ENCODE data around the gene CYP17A1.
A peak's percentile ranks its signal among the peaks of the same experiment; 100 is the strongest.
"Not testable (repeated sequence)": the region's sequence is repeated elsewhere in the genome, so short reads cannot be mapped to it uniquely, and the experiment has no call there.

The CYP17A1 gene

DNA sequence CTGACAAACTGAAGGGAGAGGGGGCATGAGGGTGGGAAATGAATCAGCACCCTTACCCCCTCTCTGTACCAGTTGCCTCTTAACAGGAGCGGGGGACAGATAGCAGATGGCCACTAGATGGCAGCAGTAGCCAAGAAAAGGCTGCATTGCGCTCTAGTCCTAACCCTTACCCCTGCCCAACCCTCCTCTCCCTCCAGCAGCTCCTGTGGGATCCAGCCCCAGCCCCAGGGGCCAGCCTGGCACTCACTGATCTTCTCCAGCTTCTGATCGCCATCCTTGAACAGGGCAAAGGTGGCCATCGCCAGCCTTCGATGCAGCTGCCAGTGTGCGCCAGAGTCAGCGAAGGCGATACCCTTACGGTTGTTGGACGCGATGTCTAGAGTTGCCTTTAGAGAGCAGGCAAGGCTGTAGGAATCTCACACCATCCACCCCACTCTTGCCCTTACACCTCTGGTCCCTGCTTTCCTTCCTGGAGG is 2.2 kb downstream of the CYP17A1 start:
- DNase-seq (ENCODE audit: low read depth), result peak; percentile 64

DNA sequence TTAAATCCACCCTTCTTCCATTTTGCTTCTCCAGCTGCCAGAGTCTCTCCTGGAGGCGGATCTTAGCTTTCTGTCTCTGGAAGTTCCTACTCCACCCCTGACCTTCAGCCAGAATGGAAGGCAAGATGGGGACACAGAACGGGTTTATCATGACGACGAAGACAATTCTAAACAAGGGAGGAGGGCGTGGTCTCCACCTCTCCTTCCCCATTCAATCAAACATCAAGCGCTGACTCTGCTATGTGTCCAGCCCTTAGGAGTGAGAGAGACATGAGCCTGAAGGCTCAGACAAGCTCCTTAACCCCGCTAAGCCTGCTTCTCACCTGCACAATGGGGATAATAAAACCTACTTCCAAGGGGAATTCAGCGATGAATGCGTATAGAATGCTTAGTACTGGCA is 3.1 kb downstream of the CYP17A1 start:
- no peak for DNase-seq (ENCODE audit: low read depth)

DNA sequence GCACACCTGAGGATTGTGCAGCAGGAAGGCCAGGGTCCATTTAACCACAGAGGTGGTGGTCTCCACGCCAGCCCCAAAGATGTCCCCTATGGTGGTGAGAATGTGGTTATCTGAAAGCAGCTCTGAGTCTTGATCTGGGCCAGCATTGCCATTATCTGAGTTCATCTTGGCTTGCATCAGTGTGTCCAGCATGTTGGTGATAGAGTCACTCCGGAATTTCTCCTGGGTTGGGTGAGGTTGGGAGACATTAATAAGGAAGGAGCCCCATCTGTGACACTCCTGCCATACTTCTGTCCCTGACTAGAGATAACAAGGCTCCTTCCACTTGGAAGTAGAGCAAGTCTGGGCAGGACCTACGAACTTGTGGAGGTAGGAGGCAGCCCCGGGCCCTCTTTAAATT is 4.2 kb downstream of the CYP17A1 start:
- DNase-seq (ENCODE audit: low read depth), result no peak

DNA sequence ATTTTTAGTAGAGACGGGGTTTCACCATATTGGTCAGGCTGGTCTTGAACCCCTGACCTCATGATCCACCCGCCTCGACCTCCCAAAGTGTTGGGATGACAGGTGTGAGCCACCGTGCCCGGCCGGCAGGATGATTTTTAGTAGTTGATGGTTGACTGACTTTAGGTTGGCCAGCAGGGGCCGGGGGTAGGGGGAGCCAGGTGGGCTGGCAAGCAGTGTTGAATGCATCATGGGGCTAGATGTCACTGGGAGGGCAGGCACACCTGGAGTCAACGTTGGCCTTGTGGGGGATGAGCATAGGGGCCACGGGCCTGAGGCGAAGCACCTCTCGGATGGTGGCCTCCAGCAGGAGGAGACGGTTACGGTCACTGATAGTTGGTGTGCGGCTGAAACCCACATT is 5.0 kb downstream of the CYP17A1 start:
- no peak for DNase-seq (ENCODE audit: low read depth)

DNA sequence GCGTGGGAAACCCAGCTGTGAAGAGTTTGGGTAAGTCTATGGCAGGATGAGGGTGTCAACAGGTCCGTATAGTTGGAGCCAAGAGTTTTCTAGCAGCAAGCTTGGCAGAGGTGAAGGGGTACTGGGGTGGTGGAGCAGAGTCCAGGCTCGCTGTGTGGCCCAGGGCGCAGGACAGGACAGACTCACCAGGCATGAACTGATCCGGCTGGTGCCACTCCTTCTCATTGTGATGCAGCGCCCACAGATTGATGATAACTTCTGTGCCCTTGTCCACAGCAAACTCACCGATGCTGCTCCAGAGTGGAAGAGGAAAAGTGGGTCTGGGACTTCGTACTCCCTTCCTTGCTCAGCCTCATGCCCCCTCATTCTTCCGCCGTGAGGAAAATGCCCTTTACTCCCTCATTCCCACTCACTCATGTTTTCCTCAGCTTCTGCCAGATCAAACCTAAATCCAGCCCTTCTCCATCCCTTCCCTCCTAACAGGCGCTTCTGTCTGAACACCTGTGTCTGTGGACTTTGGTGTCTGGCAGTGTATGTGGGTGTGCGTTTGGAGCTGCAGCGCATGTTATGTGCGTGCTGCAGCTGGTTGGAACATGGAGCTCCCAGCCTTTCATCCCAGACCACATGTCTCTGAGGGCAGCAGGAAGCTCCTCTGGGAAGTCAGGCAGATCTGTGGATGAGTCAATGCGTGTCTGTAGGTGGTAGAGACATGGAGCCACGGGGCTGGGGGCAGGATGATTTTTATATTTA is 5.7 kb downstream of the CYP17A1 start:
- no peak for DNase-seq (ENCODE audit: low read depth)

DNA sequence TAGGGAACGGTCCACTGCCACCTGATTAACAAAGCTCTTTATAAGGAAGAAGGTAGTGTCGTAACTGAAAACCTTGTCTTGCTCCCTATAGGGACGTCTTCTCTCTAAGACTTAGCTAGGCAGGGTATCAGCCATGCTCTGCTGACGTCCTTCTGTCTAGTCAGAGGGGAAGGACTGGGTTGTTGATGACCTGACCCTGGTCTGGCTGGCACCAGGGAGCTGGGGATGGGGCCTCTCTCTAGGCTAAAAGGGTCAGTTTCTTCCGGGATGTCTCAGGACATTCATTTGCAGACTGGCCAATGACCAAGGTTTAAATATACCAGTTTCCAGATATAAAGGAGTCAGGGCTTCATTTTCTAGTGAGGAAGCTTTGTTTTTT is 9.6 kb downstream of the CYP17A1 start:
- DNase-seq (ENCODE audit: low read depth), result no peak

DNA sequence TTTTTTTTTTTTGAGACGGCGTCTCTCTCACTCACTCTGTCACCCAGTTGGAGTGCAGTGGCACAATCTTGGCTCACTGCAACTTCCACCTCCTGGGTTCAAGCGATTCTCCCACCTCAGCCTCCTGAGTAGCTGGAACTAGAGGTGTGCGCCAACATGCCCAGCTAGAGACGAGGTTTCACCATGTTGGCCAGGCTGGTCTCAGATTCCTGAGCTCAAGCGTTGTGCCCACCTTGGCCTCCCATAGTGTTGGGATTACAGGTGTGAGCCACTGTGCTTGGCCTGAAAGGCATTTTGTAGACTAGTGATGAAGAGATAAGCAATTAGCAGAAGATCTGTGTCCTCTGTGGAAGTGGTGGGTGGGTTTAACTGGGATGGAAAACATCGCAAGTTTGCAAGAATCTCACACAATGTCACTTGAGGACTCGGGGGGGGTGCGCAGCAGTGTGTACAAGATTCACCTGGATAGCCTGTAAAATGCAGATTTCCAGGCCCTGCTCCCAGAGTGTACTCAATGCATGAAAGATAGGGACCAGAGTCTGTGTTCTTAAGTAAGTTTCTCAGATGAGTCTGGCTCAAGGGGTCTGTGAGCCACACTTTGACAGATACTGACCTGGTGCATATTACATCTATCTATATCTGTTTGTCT is 10.9 kb downstream of the CYP17A1 start:
- DNase-seq (ENCODE audit: low read depth), result no peak

DNA sequence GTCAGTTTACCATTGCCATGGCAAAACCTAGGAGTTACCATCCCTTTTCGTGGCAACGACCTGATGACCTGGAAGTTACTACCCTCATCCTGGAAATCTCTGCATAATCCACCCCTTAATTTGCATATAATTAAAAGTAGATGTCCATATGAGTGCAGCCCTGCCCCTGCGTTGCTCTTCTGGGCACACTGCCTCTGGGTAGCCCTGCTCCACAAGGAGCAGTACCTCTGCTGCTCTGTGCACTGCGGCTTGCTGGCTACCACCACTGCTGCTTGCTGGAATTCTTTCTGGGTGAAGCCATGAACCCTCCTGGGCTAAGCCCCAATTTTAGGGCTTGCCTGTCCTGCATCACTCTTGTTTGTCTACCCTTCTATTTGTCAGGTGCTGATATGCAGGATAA is 12.5 kb downstream of the CYP17A1 start:
- no peak for DNase-seq (ENCODE audit: low read depth)

DNA sequence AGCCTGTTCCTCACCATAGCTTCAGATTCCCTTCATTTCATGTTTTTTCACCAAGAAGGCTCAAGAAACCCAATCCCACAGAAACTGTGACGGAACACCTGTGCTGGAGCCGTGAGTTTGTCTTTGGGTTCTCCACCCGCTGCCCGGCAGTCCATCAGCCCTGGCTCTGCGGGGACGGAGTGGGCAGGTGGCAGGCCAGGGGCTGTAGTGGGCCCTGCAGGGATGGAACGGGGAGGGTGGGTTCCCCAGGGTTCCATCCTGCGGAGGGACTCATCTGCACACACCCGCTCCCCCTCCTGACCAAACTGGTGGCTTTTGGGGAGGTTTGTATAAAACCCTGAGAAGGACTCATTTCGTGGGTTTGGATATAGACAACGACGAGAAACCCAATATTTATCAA is 15.0 kb downstream of the CYP17A1 start:
- DNase-seq (ENCODE audit: low read depth), result no peak

DNA sequence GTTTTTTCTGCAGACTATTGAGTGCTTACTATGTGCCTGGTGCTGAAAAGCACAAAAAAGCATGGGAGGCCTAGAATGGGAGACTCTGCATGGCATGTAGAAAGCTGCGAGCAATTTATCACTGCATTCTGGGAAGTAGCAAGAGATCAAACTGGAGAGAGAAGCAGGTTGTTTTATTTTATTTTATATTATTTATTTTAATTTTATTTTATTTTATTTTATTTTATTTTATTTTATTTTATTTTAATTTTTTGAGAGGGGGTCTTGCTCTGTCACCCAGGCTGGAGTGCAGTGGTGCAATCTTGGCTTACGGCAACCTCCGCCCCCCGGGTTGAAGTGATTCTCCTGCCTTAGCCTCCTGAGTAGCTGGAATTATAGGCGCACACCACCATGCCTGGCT is 17.2 kb downstream of the CYP17A1 start:
- not testable (repeated sequence) for DNase-seq (ENCODE audit: low read depth)

DNA sequence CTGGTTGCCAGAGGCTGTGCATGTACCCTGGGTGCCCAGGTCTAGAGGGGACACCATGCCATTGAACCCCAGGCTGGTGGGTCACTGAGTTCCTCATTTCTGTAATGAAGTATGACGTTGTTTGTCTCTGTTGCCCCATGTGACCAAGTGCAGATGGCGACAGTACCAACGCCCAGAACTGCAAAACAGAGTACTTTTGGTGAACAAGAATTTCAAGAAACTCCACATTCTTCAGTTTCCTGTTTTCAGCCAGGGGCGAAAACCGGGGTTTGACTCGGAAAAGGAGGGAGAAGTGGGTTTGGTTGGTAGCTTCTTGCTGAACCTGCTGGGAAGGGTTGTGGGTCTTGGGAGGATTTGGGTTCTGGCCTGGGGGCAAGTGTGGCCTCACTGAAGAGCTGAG is 18.2 kb downstream of the CYP17A1 start:
- no peak for DNase-seq (ENCODE audit: low read depth)

DNA sequence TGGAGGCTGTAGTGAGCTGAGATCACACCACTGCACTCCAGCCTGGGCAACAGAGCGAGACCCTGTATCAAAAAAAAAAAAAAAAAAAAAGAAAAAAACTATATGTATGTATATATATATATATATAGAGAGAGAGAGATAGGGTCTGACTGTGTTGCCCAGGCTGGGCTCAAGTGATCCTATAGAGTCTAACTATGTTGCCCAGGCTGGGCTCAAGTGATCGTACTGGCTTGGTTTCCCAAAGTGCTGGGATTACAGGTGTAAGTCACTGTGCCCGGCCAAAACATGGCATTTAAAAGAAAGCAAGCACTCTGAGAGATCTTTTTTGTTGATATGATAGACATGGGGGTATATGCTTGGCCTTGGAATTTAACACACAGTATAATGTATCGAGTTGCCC is 20.0 kb downstream of the CYP17A1 start:
- DNase-seq (ENCODE audit: low read depth), result no peak

DNA sequence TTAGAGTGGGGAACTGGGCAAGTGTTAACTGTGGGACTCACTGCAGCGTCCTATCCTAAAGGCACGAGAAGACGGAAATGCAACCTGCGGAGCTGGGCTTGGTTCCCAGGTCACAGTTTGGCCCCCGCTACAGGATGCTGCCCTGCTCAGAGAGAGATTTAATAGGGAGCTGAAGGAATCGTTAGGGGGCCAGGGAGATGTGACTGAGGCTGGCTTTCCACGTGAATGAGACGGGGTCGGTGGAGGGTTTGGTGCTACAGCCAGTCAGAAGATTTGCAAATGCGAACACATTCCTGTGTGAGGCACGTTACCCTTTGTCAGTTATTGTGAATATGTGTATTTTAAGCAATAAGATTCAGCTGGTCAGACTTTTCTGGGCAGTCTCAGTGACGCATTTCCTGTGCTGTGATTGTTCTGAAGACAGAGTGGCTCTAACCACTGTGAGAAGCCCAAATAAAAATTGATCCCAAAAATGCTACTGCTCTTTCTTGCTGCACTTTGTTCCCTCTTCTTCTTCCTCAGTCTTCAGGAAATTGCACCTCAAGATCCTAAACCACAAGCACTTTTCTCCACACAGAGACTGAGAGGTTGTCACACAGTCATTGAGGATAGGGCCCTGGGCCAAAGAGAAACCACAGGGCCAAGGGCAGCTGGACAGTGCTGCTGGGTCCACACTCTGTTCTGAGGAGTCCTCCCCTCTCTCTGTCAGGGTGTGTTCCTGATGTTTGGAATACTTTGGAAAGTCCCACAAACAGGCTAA is 21.2 kb downstream of the CYP17A1 start:
- no peak for DNase-seq (ENCODE audit: low read depth)

DNA sequence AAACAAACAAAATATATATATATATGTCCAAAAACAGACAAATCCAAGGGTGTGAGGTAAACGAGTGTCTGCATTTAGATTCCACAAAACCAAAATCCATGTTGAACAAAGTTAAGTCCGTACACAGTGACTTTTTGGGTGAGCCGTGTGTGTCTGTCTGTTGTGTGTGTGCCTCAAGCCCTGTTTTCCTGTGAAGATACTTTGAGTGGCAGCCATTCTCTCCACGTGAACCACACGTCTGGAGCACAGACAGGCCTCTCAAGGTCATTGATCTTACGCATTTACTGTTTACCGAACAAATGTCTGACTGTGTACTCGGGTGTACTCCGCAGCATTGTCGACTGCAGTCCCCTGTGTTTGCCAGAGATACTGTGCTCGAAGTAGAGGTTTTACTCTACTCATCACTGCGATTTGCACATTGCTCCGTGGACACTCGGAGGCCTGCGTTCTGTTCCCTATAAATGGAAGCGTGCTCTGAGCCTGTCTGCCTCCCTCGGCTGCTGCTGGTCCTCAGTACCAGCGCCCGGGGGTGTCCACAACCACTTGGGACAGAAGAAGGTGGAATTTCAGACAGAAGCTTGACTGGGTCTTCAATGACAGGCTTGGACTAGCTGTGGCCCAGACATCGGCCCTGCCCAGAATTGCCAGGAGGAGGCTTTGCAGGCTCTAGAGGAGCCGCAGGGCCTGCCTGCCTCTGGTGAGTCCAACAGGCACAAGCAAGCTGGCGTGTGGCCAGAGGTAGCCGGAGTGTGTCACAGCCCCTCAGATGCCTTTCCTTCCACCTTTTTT is 22.1 kb downstream of the CYP17A1 start:
- no peak for DNase-seq (ENCODE audit: low read depth)

DNA sequence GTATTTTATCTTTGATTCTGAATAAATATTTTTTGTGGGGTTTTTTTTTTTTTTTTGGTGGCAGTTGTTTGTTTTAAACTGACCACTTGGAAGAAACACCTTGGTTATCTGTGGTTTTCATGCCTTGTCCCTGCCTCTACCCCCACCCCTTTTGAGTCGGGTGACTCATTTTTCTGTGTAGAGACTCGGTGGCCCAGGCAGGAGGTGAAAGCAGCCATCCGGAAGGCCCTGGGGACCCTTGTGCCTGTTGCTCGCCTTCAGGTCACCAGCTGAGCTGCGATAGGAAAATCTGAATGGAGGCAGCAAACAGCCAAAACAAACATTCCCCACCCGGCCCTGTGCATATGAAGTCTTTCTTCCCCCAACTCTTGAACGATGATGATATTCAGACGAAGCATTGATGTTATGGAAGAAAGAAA is 22.8 kb downstream of the CYP17A1 start:
- DNase-seq (ENCODE audit: low read depth), result no peak

DNA sequence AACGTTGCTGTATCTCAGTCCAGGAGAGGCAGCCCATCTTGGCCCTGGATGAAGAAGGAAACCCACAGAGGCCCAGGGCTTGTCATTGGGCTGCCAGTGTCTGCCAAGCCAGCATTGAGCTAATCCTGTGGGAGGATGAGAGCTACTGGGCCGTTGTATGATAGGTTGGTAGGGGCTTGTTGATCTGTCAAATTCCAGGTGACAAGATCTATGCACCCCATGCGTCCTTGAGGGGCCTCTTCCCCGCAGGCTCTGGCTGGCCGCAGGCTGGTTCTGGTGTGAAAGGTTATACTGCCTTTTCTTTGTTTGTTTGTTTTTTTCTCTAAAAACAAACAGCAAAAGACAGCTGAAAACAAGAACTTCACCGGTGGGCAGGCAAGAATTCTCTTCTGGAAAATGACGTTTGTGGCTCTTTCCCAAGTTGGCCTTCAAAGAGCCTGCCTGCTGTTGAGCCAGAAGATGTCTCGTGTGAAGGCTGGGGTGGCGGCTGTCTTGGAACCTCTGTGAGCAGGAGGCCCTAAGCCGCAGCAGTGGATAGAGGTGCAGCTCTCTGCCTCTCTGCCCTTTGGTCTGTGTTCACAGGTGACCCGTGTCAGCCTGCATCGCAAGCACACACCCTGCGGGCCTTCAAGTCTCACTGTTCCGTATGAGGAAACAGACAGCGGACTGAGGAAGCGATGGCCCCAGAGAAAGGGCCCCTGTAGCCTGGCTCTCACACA is 23.3 kb downstream of the CYP17A1 start:
- no peak for DNase-seq (ENCODE audit: low read depth)

DNA sequence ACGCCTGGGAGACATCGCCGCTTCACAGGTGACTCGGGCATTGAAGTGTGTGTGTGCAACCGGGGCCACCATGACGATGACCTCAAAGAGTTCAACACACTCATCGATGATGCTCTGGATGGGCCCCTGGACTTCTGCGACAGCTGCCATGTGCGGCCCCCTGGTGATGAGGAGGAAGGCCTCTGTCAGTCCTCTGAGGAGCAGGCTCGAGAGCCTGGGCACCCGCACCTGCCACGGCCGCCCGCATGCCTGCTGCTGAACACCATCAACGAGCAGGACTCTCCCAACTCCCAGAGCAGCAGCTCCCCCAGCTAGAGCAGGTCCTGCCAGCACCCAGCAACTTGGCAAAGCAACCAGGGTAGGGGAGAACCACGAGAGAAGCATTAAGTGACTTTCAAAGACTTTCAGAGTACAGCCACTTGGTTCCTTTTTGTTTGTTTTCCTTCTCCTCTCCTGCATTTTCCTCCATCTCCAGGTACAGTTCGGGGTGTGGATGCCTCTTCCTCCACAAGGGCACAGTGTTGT is 24.1 kb downstream of the CYP17A1 start:
- no peak for DNase-seq (ENCODE audit: low read depth)

DNA sequence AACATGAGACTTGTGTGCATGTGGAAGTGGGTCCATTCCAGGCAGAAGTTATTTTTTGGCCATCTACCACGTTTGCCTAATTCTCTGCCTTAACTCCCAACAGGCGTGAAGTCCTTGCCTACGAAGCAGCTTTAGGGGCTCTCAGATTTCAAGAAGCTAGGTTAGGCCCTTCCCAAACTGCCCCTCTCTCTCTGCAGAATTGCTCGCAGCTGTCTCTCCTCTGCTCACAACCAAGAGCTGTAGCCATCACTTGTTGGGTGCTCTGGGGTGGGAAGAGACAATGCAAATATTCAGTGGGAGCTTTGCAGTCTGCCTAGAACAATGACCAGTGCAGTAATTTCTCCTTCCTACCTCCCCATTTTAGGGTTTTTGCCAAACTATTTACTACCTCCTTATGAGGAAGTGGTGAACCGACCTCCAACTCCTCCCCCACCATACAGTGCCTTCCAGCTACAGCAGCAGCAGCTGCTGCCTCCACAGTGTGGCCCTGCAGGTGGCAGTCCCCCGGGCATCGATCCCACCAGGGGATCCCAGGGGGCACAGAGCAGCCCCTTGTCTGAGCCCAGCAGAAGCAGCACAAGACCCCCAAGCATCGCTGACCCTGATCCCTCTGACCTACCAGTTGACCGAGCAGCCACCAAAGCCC is 24.9 kb downstream of the CYP17A1 start:
- DNase-seq (ENCODE audit: low read depth), result no peak

DNA sequence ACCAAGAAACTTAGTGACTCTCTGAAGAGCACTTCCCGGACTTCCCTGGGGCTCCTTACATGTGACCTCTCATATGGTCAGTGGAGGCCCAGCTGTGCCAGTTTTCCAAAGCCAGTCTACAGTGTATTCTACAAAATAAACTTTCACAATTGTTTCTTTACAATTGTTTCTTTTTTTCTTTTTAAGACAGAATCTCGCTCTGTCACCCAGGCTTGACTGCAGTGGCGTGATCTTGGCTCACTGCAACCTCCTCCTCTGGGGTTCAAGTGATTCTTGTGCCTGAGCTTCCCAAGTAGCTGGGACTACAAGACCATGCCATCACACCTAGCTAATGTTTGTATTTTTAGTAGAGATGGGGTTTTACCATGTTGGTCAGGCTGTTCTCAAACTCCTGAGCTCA is 25.9 kb downstream of the CYP17A1 start:
- DNase-seq (ENCODE audit: low read depth), result no peak

DNA sequence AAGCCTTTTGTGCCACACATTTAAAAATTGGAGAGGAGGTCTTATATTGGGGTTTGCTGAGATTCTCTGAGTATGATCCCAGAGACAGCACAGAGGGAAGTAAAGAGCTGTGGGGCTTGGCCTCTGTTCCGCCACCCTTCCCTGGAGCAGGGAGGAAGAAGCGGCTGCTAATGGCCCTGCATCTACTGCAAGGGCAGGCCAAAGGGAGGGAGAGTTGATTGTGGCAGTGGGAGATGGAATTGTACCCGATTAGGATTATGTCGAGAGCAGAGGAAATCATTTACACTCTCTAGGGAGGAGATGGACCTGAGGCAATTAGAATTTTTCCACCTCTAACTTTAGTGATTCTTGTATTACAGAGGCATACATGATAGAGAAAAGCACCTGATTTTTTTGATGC is 28.8 kb downstream of the CYP17A1 start:
- DNase-seq (ENCODE audit: low read depth), result no peak

Data from T follicular helper cell (primary cell).